AG09319 (cell line): ENCODE data around the gene SIGLEC5.

Source experiments
- DNase-seq: peaks from one replicate; pipeline ENCODE4 v3.0.0-alpha.2; 2010; ENCODE audit warnings: low read depth; ENCODE audit errors: extremely low read depth
- CTCF ChIP-seq: IDR thresholded peaks from 2 replicates; pipeline ENCODE4 v1.5.1; 2011; ENCODE audit warnings: low read depth, mild to moderate bottlenecking, inconsistent platforms, low read length, moderate library complexity

Gene SIGLEC5

GRCh38 chr19:51644636-51645271, 14.6 kb upstream of the SIGLEC5 start:
- no peak for TF ChIP-seq CTCF
- DNase-seq = no peak

GRCh38 chr19:51641648-51642047, 11.4 kb upstream of the SIGLEC5 start:
- TF ChIP-seq CTCF = no peak
- DNase-seq = no peak

GRCh38 chr19:51640386-51640785, 10.2 kb upstream of the SIGLEC5 start:
- no peak for DNase-seq
- no peak for TF ChIP-seq CTCF

- TF ChIP-seq CTCF = no peak
- DNase-seq = no peak
Observed at GRCh38 chr19:51639916-51640315, 9.7 kb upstream of the SIGLEC5 start.

GRCh38 chr19:51637362-51637978, 7.3 kb upstream of the SIGLEC5 start:
- no peak for DNase-seq
- TF ChIP-seq CTCF = peak; percentile 25; the same call in 1 of the 2 replicates

GRCh38 chr19:51632126-51632525, 1.9 kb upstream of the SIGLEC5 start:
- TF ChIP-seq CTCF = no peak
- DNase-seq = no peak

GRCh38 chr19:51628153-51628939, 1.9 kb downstream of the SIGLEC5 start:
- TF ChIP-seq CTCF = no peak

More at GRCh38 chr19:51628153-51628939, 1.9 kb downstream of the SIGLEC5 start:
- DNase-seq = no peak
